Measurements from ENCODE around the gene EDDM13.

GRCh38 chr19:56351208-56351607, 78.7 kb downstream of the EDDM13 start:
- no peak for TF ChIP-seq TCF12 (IDR thresholded peaks at IDR 0.05; ENCODE audit: low read depth, low read length)
- no peak for TF ChIP-seq POLR2AphosphoS5 (IDR thresholded peaks at IDR 0.05; ENCODE audit: low read length)
- TF ChIP-seq EP300 (IDR thresholded peaks at IDR 0.05; ENCODE audit: borderline replicate concordance in 1 of 2, control insufficient read depth in 1 of 2, low read depth in 2 of 2, low read length in 2 of 2) = no peak
- TF ChIP-seq, protein P1, sequence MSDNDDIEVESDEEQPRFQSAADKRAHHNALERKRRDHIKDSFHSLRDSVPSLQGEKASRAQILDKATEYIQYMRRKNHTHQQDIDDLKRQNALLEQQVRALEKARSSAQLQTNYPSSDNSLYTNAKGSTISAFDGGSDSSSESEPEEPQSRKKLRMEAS (IDR thresholded peaks at IDR 0.05; ENCODE audit: low read depth, low read length) = no peak
- TF ChIP-seq, protein P2, sequence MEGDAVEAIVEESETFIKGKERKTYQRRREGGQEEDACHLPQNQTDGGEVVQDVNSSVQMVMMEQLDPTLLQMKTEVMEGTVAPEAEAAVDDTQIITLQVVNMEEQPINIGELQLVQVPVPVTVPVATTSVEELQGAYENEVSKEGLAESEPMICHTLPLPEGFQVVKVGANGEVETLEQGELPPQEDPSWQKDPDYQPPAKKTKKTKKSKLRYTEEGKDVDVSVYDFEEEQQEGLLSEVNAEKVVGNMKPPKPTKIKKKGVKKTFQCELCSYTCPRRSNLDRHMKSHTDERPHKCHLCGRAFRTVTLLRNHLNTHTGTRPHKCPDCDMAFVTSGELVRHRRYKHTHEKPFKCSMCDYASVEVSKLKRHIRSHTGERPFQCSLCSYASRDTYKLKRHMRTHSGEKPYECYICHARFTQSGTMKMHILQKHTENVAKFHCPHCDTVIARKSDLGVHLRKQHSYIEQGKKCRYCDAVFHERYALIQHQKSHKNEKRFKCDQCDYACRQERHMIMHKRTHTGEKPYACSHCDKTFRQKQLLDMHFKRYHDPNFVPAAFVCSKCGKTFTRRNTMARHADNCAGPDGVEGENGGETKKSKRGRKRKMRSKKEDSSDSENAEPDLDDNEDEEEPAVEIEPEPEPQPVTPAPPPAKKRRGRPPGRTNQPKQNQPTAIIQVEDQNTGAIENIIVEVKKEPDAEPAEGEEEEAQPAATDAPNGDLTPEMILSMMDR (IDR thresholded peaks at IDR 0.05 in 2 of 3, conservative IDR thresholded peaks at IDR 0.05 in 1 of 3; ENCODE audit: control insufficient read depth in 2 of 3, extremely low read depth in 1 of 3, insufficient read depth in 1 of 3, low read depth in 3 of 3, low read length in 3 of 3) = no peak
- TF ChIP-seq SMAD1 (IDR thresholded peaks at IDR 0.05; ENCODE audit: low read depth, partially characterized antibody) = no peak
- no peak for TF ChIP-seq KAT2A (conservative IDR thresholded peaks at IDR 0.05; ENCODE audit: control insufficient read depth, low read depth, low read length)
- TF ChIP-seq SP1 (IDR thresholded peaks at IDR 0.05; ENCODE audit: low read depth, low read length) = no peak
- TF ChIP-seq CEBPB (IDR thresholded peaks at IDR 0.05; ENCODE audit: borderline replicate concordance in 1 of 2, low read depth in 2 of 2, low read length in 2 of 2) = no peak
- TF ChIP-seq, protein P3, sequence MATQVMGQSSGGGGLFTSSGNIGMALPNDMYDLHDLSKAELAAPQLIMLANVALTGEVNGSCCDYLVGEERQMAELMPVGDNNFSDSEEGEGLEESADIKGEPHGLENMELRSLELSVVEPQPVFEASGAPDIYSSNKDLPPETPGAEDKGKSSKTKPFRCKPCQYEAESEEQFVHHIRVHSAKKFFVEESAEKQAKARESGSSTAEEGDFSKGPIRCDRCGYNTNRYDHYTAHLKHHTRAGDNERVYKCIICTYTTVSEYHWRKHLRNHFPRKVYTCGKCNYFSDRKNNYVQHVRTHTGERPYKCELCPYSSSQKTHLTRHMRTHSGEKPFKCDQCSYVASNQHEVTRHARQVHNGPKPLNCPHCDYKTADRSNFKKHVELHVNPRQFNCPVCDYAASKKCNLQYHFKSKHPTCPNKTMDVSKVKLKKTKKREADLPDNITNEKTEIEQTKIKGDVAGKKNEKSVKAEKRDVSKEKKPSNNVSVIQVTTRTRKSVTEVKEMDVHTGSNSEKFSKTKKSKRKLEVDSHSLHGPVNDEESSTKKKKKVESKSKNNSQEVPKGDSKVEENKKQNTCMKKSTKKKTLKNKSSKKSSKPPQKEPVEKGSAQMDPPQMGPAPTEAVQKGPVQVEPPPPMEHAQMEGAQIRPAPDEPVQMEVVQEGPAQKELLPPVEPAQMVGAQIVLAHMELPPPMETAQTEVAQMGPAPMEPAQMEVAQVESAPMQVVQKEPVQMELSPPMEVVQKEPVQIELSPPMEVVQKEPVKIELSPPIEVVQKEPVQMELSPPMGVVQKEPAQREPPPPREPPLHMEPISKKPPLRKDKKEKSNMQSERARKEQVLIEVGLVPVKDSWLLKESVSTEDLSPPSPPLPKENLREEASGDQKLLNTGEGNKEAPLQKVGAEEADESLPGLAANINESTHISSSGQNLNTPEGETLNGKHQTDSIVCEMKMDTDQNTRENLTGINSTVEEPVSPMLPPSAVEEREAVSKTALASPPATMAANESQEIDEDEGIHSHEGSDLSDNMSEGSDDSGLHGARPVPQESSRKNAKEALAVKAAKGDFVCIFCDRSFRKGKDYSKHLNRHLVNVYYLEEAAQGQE (IDR thresholded peaks at IDR 0.05; ENCODE audit: low read depth, low read length) = no peak
- no peak for TF ChIP-seq MXI1 (IDR thresholded peaks at IDR 0.05; ENCODE audit: low read depth, low read length)
- TF ChIP-seq ZNF384 (IDR thresholded peaks at IDR 0.05; ENCODE audit: borderline replicate concordance, low read depth, low read length) = no peak
